ENCODE data around the gene SLC35F4. TPM values are rescaled to one million over a fixed set of nuclear protein-coding genes. Genes with fewer than 3 reads are reported as not detected.

Gene SLC35F4
- total and polyA plus RNA-seq, 2 of the 4 experiments (the other 2 are of a cell fraction): not detected

DNA sequence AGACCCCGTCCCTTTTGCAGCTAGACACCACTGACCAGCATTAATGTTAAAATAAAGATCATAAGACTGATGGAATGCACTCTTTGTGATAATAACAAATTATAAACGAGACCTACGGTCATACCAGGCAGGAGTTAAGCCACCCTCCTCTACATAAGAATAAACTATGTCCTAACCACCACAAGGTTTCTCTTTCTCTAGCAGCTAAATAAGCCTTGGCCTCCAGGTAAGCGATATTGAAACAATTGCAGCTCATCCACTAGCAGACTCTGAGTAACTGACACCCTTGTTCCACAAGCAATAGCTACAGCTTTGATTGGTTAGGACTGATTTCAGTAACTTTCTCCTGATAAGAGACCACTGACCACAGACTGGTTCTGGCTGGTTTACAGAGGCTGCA, 228.0 kb downstream of the SLC35F4 start:
- POLR2A ChIA-PET (ENCODE audit: unreplicated experiment): no interaction called here
- no peak overlapping the region for H4K91ac ChIP-seq (ENCODE audit: insufficient read depth, low read depth, low read length)
- 33% methylated on average over 1 of the region's 4 CpGs; no CpG with 5 or more reads in 1 of the 2 experiments for WGBS, 2 experiments (ENCODE audit: extremely low coverage in 2 of 2, insufficient read length in 1 of 2)
- H3K27ac ChIP-seq (ENCODE audit: insufficient read depth, low read length): no peak overlapping the region
- in situ Hi-C loops (cut with MboI; ENCODE audit: low sequenced_read_pairs): no loop called here
- dilution Hi-C loops (cut with HindIII; ENCODE audit: low sequenced_read_pairs, unreplicated experiment): no loop called here
- H3K9me3 ChIP-seq (ENCODE audit: control insufficient read depth, insufficient read depth, low read length): peaks cover 3% of the 10 kb centered on the region; the same call in 1 of the 2 replicates
- H3K23ac ChIP-seq (ENCODE audit: low read depth, low read length): no peak overlapping the region
- ATAC-seq (ENCODE audit: low read depth): no peak
- H3K9ac ChIP-seq (ENCODE audit: low read depth, low read length): no peak overlapping the region
- H4K5ac ChIP-seq (ENCODE audit: low read depth, low read length): no peak overlapping the region
- H4K8ac ChIP-seq (ENCODE audit: low read depth in 2 of 2, low read length in 2 of 2): no peak overlapping the region
- no peaks in the 10 kb centered on the region for H3K79me1 ChIP-seq (ENCODE audit: low read depth in 1 of 2, low read length in 2 of 2)
- no TSS peak for BruUV-seq (replicated peaks)
- H3K4me2 ChIP-seq (ENCODE audit: low read depth, low read length): no peak overlapping the region
- CTCF ChIA-PET: no interaction called here
- no peak for DNase-seq
- no peak overlapping the region for H3K14ac ChIP-seq (replicated peaks; ENCODE audit: low read depth, low read length)
- H3K9me1 ChIP-seq (ENCODE audit: insufficient read depth, low read length): no peaks in the 10 kb centered on the region
- TF ChIP-seq RFX5 (IDR thresholded peaks at IDR 0.05; ENCODE audit: low read depth, low read length) (no peak), RCOR1 (IDR thresholded peaks at IDR 0.05; ENCODE audit: insufficient replicate concordance, low read length) (no peak), SMC3 (IDR thresholded peaks at IDR 0.05; ENCODE audit: low read depth, low read length) (no peak), MXI1 (IDR thresholded peaks at IDR 0.05; ENCODE audit: borderline replicate concordance, low read depth, low read length) (no peak), MAZ (IDR thresholded peaks at IDR 0.05; ENCODE audit: borderline replicate concordance, low read depth, low read length) (no peak), CEBPB (IDR thresholded peaks at IDR 0.05; ENCODE audit: low read depth, low read length) (no peak), CHD1 (IDR thresholded peaks at IDR 0.05; ENCODE audit: low read depth, low read length) (no peak), NFE2L2 (IDR thresholded peaks at IDR 0.05; ENCODE audit: low read depth, low read length) (no peak), FOS (IDR thresholded peaks at IDR 0.05; ENCODE audit: low read depth, low read length) (no peak), POLR2A (IDR thresholded peaks at IDR 0.05; ENCODE audit: low read depth, low read length) (no peak)
- TF ChIP-seq, protein P1, sequence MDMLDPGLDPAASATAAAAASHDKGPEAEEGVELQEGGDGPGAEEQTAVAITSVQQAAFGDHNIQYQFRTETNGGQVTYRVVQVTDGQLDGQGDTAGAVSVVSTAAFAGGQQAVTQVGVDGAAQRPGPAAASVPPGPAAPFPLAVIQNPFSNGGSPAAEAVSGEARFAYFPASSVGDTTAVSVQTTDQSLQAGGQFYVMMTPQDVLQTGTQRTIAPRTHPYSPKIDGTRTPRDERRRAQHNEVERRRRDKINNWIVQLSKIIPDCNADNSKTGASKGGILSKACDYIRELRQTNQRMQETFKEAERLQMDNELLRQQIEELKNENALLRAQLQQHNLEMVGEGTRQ (IDR thresholded peaks at IDR 0.05; ENCODE audit: low read depth, low read length): no peak
- no peaks in the 10 kb centered on the region for H3K27me3 ChIP-seq (ENCODE audit: control insufficient read depth, insufficient read depth, low read length)
- no peak overlapping the region for H2AK9ac ChIP-seq (replicated peaks; ENCODE audit: low read depth, low read length, poor library complexity)
- no peaks in the 10 kb centered on the region for H4K20me1 ChIP-seq (ENCODE audit: insufficient read depth, low read length)
- no peak overlapping the region for H3K56ac ChIP-seq (ENCODE audit: extremely low read depth, insufficient read depth, low read length)
- no peak overlapping the region for H2AK5ac ChIP-seq (ENCODE audit: low read depth, low read length)
- H2AFZ ChIP-seq (replicated peaks; ENCODE audit: low read length, poor library complexity): no peak overlapping the region
- no peaks in the 10 kb centered on the region for H3K4me1 ChIP-seq (ENCODE audit: control insufficient read depth, insufficient read depth, low read length)
- H3K36me3 ChIP-seq (ENCODE audit: control insufficient read depth, insufficient read depth, low read length): no peaks in the 10 kb centered on the region
- no peak overlapping the region for H3K18ac ChIP-seq (ENCODE audit: low read depth, low read length)
- H3K4me3 ChIP-seq (ENCODE audit: insufficient read depth, low read depth, low read length): no peak overlapping the region
- no peak overlapping the region for H2BK120ac ChIP-seq (ENCODE audit: low read depth, low read length)
- intact Hi-C loops (cut with micrococcal nuclease): no loop called here
- no peak overlapping the region for H2BK20ac ChIP-seq (ENCODE audit: low read depth, low read length)
- H2BK5ac ChIP-seq (ENCODE audit: low read depth, low read length, poor library complexity, severe bottlenecking): no peak overlapping the region
- H3K4ac ChIP-seq (ENCODE audit: low read depth, low read length): no peak overlapping the region
- no peak overlapping the region for H2BK15ac ChIP-seq (ENCODE audit: low read depth, low read length)
